A549 (cell line): ENCODE data around the gene HSPA2. TPM values are rescaled to one million over a fixed set of nuclear protein-coding genes. Genes with fewer than 3 reads are reported as not detected.

Source experiments
- ATAC-seq, 2 experiments: fragments of 200-7000 bp in 1 of 2; fragments of >200 bp in 1 of 2; cut with Nextera tagmentation in 1 of 2; cut with Tn5 transposase in 1 of 2; 3 replicates each; pipeline versions ENCODE4 v1.8.0 to v1.9.1; 2018 to 2020; ENCODE audit warnings: mild to moderate bottlenecking in 1 of 2, moderate library complexity in 1 of 2
- CTCF ChIA-PET: fragments of 300-600 bp; sonication (Branson Sonifier 250); formaldehyde crosslinking; extraction: SDS; loops from one replicate; lab custom pipeline; 2021; ENCODE audit warnings: antibody characterized with exemption, inconsistent platforms; lab: Yijun Ruan, JAX
- POLR2A ChIA-PET: fragments of 350-600 bp; formaldehyde crosslinking; extraction: SDS; loops from one replicate; lab custom pipeline; 2021; ENCODE audit warnings: antibody characterized with exemption, inconsistent platforms; lab: Yijun Ruan, JAX
- DNase-seq, 2 experiments: peaks; one replicate each; pipeline versions ENCODE4 v3.0.0 to v3.0.0-alpha.2; 2011 to 2016; ENCODE audit warnings: low read depth in 1 of 2, low spot score in 1 of 2
- FAIRE-seq: peaks from 2 replicates; lab custom pipeline; 2011; peaks lifted over from hg19 to GRCh38; lab: Jason Lieb, UNC
- H3K27ac ChIP-seq, 2 experiments: fragments of >200 bp; sonication (Bioruptor Twin); formaldehyde crosslinking; 3 replicates each; pipeline ENCODE4 v1.5.1; 2016 to 2017
- H3K4me1 ChIP-seq: fragments of >200 bp; sonication (Bioruptor Twin); formaldehyde crosslinking; 3 replicates; pipeline ENCODE4 v1.6.1; 2016
- H3K4me2 ChIP-seq: fragments of >200 bp; sonication (Bioruptor Twin); formaldehyde crosslinking; 3 replicates; pipeline ENCODE4 v1.6.1; 2016
- H3K4me3 ChIP-seq: fragments of >200 bp; sonication (Bioruptor Twin); formaldehyde crosslinking; 3 replicates; pipeline ENCODE4 v1.5.1; 2016
- H3K9me3 ChIP-seq: fragments of >200 bp; sonication (Bioruptor Twin); formaldehyde crosslinking; 3 replicates; pipeline ENCODE4 v1.6.1; 2016
- BHLHE40 ChIP-seq: IDR thresholded peaks from 2 replicates; pipeline ENCODE4 v1.6.1; 2012; ENCODE audit warnings: low read depth, low read length, inconsistent platforms
- CBX2 ChIP-seq: fragments of 200-600 bp; sonication (generic); IDR thresholded peaks from 2 replicates; pipeline ENCODE4 v1.6.1; 2016; ENCODE audit warnings: low read depth, mild to moderate bottlenecking, borderline replicate concordance
- CBX8 ChIP-seq: fragments of 200-600 bp; sonication (generic); IDR thresholded peaks from 2 replicates; pipeline ENCODE4 v1.6.1; 2016
- CEBPB ChIP-seq, 2 experiments: fragments of >200 bp in 1 of 2; sonication (Bioruptor Twin) in 1 of 2; formaldehyde crosslinking in 1 of 2; IDR thresholded peaks; 2 replicates each; pipeline ENCODE4 v1.6.1; 2012 to 2016
- FOSB ChIP-seq: fragments of 250-450 bp; sonication (Bioruptor Pico); IDR thresholded peaks from 2 replicates; pipeline ENCODE4 v1.5.0; 2020; ENCODE audit warnings: mild to moderate bottlenecking, moderate library complexity
- FOXS1 ChIP-seq: fragments of 250-450 bp; sonication (Bioruptor Pico); IDR thresholded peaks from 2 replicates; pipeline ENCODE4 v1.5.0; 2020; ENCODE audit warnings: mild to moderate bottlenecking, moderate library complexity
- HEYL ChIP-seq: fragments of 250-450 bp; sonication (Bioruptor Pico); IDR thresholded peaks from 2 replicates; pipeline ENCODE4 v1.8.0; 2021; ENCODE audit warnings: mild to moderate bottlenecking, moderate library complexity
- HOXB13 ChIP-seq: fragments of 250-450 bp; sonication (Bioruptor Pico); IDR thresholded peaks from 2 replicates; pipeline ENCODE4 v1.5.0; 2020; ENCODE audit warnings: low read depth, mild to moderate bottlenecking, moderate library complexity
- JUN ChIP-seq, 2 experiments: fragments of >200 bp; sonication (Bioruptor Twin); formaldehyde crosslinking; IDR thresholded peaks; 2 replicates in 1 of 2; 3 replicates in 1 of 2; pipeline ENCODE4 v1.6.1; 2016 to 2017
- KDM1A ChIP-seq: fragments of 200-600 bp; sonication (generic); IDR thresholded peaks from 2 replicates; pipeline ENCODE4 v1.6.1; 2016; ENCODE audit warnings: low read depth, mild to moderate bottlenecking
- NPAS2 ChIP-seq: fragments of 250-450 bp; sonication (Bioruptor Pico); IDR thresholded peaks from 2 replicates; pipeline ENCODE4 v1.8.0; 2022; ENCODE audit warnings: mild to moderate bottlenecking, moderate library complexity, borderline replicate concordance
- NR3C1 ChIP-seq: fragments of >200 bp; sonication (Bioruptor Twin); formaldehyde crosslinking; IDR thresholded peaks from 3 replicates; pipeline ENCODE4 v1.6.1; 2017
- POLR2A ChIP-seq: IDR thresholded peaks from 2 replicates; pipeline ENCODE4 v1.6.1; 2012; ENCODE audit warnings: mild to moderate bottlenecking, low read length
- RARB ChIP-seq: fragments of 250-450 bp; sonication (Bioruptor Pico); IDR thresholded peaks from 2 replicates; pipeline ENCODE4 v1.8.0; 2021; ENCODE audit warnings: mild to moderate bottlenecking, moderate library complexity
- RFX5 ChIP-seq: fragments of 450-650 bp; IDR thresholded peaks from 2 replicates; pipeline ENCODE4 v1.7.1; 2014; ENCODE audit warnings: antibody characterized with exemption, mild to moderate bottlenecking, moderate library complexity
- RNF2 ChIP-seq: fragments of 200-600 bp; sonication (generic); IDR thresholded peaks from 2 replicates; pipeline ENCODE4 v1.6.1; 2016; ENCODE audit warnings: low read depth, mild to moderate bottlenecking, antibody characterized with exemption, moderate library complexity, borderline replicate concordance
- TFCP2L1 ChIP-seq: fragments of 250-450 bp; sonication (Bioruptor Pico); IDR thresholded peaks from 2 replicates; pipeline ENCODE4 v1.5.0; 2021; ENCODE audit warnings: mild to moderate bottlenecking
- ZNF302 ChIP-seq: fragments of 250-450 bp; sonication (Bioruptor Pico); IDR thresholded peaks from 2 replicates; pipeline ENCODE4 v1.9.0; 2021; ENCODE audit warnings: inconsistent platforms, mild to moderate bottlenecking, moderate library complexity
- ZSCAN20 ChIP-seq: fragments of 250-450 bp; sonication (Bioruptor Pico); IDR thresholded peaks from 2 replicates; pipeline ENCODE4 v1.8.0; 2022; ENCODE audit warnings: mild to moderate bottlenecking, moderate library complexity
- WGBS: methylation state at CpG from one replicate; pipeline ENCODE4 v1.1.6; 2017; ENCODE audit errors: missing lambda C conversion rate; 5-methylcytosine and 5-hydroxymethylcytosine counted together
- polyA plus RNA-seq, 4 experiments: library from polyadenylated mRNA; depleted of rRNA in 3 of 4; stranded (reverse); fragments of >200 nt; fragmentation: RNase III in 1 of 4; extraction: RNeasy Plus Mini Kit Qiagen cat#74134 plus additional on column Dnase treatment in 1 of 4; gene quantifications; 2 replicates in 3 of 4; 3 replicates in 1 of 4; pipeline ENCODE4 v1.2.3, GENCODE V29; 2011 to 2017
- TF ChIP-seq, protein P1 (sequence below): IDR thresholded peaks from 2 replicates; pipeline ENCODE4 v1.6.1; 2012
- TF ChIP-seq, protein P2 (sequence below): fragments of >200 bp; sonication (Bioruptor Twin); formaldehyde crosslinking; IDR thresholded peaks from 3 replicates; pipeline ENCODE4 v1.6.1; 2016
- TF ChIP-seq, protein P3 (sequence below): IDR thresholded peaks from 2 replicates; pipeline ENCODE4 v1.6.1; 2012
- TF ChIP-seq, protein P4 (sequence below): fragments of >200 bp; sonication (Bioruptor Twin); formaldehyde crosslinking; IDR thresholded peaks from 2 replicates; pipeline ENCODE4 v1.6.1; 2016

Gene HSPA2
- polyA plus RNA-seq, 2 of the 4 experiments (the other 2 are of a cell fraction), result 59.9 to 156 TPM

DNA sequence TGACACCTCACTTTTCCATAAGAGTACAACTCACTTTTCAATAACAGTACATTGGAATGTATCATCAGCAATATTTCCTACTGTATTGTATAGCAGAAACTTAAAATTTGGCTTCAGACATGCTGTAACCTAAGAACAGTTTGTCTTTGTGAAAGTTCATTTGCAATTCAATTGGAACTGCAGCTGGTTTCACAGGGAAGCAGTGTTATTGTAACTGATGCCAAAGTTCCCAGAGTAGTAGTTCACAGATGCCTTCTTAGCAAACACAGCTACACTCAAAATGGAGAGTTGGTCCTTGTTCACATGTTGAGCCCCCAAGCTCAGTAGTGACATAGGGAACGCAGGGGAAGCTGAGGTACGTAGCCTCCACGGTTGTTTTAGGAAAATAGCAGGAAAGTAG, 32.6 kb downstream of the HSPA2 start:
- DNase-seq, result no peak
- POLR2A ChIA-PET, result no interaction called here
- no peak overlapping the region for H3K4me3 ChIP-seq
- WGBS, result 85% methylated on average over 3 of the region's 3 CpGs
- peak; percentile 49 for FAIRE-seq
- peaks cover 19% of the 10 kb centered on the region for H3K4me1 ChIP-seq
- H3K9me3 ChIP-seq, result no peaks in the 10 kb centered on the region
- no peak for ATAC-seq
- H3K27ac ChIP-seq, result no peak overlapping the region
- no peak overlapping the region for H3K4me2 ChIP-seq
- TF ChIP-seq KDM1A (no peak), BHLHE40 (no peak), HOXB13 (CRISPR knock-in tag) (no peak), CBX8 (no peak)
- CTCF ChIA-PET, result no interaction called here

DNA sequence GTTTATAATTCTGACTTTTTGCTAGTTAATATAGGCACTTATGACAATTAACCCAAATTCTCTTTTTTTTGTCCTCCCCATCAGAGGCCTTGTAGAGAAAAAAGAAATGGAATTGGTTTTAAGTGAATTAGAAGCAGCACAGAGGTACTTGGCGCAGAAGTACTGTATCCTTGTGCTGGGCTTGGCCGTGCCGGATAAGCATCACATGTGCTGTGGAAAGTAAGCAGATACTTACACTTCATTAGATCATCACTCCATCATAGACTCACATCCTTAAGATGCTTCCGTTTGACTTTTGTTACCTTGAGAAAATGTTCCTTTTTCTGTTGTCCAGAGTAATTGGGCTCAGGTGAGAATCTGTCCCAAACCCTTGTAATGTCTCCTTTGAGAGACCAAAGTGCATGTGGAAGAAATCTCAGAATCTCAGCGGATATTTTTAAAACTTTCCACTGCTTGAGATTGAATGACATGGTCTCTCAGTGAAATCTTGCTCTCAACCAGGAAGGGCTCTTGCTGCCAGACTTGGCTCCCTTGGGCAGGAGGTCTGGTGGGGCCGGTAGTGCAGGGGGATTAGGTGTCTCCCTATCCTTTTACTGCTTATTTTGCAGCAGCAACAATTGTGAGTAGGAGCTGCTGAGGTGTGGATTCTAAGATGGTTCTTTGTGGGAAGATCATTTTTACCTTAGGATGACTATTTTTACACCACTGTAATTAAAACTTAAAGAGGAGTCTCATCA, 34.0 kb downstream of the HSPA2 start:
- ATAC-seq (peak in 1 of 2 experiments; percentile 34; a peak in 1 of 6 replicates), DNase-seq (no peak), FAIRE-seq (no peak)
- ChIA-PET CTCF (no interaction called here), POLR2A (no interaction called here)
- Histone ChIP-seq H3K4me3 (no peak overlapping the region), H3K4me2 (no peak overlapping the region), H3K4me1 (peaks cover 5% of the 10 kb centered on the region), H3K27ac (0 out of 6 replicates have a peak overlapping the region, but pooled peaks of 1 of the 2 experiments have one; percentile 17), H3K9me3 (no peaks in the 10 kb centered on the region)
- TF ChIP-seq HOXB13 (CRISPR knock-in tag) (no peak), BHLHE40 (no peak), RNF2 (no peak), ZSCAN20 (CRISPR knock-in tag) (no peak), CBX8 (no peak), NPAS2 (CRISPR knock-in tag) (no peak), FOXS1 (no peak)
- TF ChIP-seq, protein P1, sequence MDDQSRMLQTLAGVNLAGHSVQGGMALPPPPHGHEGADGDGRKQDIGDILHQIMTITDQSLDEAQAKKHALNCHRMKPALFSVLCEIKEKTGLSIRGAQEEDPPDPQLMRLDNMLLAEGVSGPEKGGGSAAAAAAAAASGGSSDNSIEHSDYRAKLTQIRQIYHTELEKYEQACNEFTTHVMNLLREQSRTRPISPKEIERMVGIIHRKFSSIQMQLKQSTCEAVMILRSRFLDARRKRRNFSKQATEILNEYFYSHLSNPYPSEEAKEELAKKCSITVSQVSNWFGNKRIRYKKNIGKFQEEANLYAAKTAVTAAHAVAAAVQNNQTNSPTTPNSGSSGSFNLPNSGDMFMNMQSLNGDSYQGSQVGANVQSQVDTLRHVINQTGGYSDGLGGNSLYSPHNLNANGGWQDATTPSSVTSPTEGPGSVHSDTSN, result no peak
- TF ChIP-seq, protein P2, sequence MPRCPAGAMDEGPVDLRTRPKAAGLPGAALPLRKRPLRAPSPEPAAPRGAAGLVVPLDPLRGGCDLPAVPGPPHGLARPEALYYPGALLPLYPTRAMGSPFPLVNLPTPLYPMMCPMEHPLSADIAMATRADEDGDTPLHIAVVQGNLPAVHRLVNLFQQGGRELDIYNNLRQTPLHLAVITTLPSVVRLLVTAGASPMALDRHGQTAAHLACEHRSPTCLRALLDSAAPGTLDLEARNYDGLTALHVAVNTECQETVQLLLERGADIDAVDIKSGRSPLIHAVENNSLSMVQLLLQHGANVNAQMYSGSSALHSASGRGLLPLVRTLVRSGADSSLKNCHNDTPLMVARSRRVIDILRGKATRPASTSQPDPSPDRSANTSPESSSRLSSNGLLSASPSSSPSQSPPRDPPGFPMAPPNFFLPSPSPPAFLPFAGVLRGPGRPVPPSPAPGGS, result no peak
- TF ChIP-seq, protein P3, sequence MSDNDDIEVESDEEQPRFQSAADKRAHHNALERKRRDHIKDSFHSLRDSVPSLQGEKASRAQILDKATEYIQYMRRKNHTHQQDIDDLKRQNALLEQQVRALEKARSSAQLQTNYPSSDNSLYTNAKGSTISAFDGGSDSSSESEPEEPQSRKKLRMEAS, result no peak
- 86% methylated on average over 6 of the region's 6 CpGs for WGBS

DNA sequence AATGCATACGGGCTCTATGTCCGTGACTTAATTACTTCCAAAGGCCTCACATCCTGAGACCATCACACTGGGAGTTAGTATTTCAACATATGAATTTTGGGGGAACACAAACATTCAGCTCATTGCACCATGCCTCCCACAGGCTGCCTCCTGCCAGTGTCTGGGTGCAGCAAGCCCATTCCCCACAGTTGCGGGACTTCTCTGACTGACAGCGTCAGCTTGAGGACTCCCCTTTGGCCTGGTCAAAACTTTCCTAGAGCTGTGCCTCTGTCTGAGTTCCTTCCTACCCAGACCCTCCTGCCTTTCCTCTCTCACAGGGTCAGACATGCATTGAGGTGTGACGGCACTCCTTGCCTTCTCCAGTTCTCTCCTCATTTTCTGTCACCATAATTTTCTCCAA, 36.7 kb downstream of the HSPA2 start:
- ChIA-PET POLR2A (interaction anchor here (2.2 kb wide), 1 partner anchor 37 kb away, joined by 7 read pairs; the partner anchor contains the start of gene HSPA2), CTCF (interaction anchor here (1.0 to 3.2 kb wide), 2 partner anchors 21 to 59 kb away, joined by 3 to 14 read pairs; no protein-coding TSS in a partner anchor)
- Histone ChIP-seq H3K9me3 (no peaks in the 10 kb centered on the region), H3K4me2 (no peak overlapping the region), H3K4me1 (peaks cover 6% of the 10 kb centered on the region; the same call in 1 of the 3 replicates), H3K27ac (no peak overlapping the region), H3K4me3 (no peak overlapping the region)
- WGBS, result 95% methylated on average over 5 of the region's 5 CpGs
- TF ChIP-seq, protein P3, result no peak
- no peak for TF ChIP-seq NPAS2 (CRISPR knock-in tag)
- TF ChIP-seq ZNF302 (CRISPR knock-in tag), result no peak
- TF ChIP-seq JUN (IDR thresholded peaks at IDR 0.05), result no peak
- TF ChIP-seq FOSB, result no peak
- TF ChIP-seq, protein P4, sequence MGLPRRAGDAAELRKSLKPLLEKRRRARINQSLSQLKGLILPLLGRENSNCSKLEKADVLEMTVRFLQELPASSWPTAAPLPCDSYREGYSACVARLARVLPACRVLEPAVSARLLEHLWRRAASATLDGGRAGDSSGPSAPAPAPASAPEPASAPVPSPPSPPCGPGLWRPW, result no peak
- no peak for TF ChIP-seq NR3C1
- TF ChIP-seq HEYL, result no peak
- no peak for TF ChIP-seq CBX2
- TF ChIP-seq TFCP2L1 (CRISPR knock-in tag), result no peak
- TF ChIP-seq RARB (CRISPR knock-in tag), result no peak
- TF ChIP-seq CBX8, result no peak
- TF ChIP-seq CEBPB (IDR thresholded peaks at IDR 0.05), result no peak
- no peak for TF ChIP-seq POLR2A
- no peak for TF ChIP-seq RFX5
- TF ChIP-seq, protein P2, result no peak
- FAIRE-seq (no peak), ATAC-seq (no peak), DNase-seq (no peak)
